ENCODE data around the gene FBXO38.

Gene FBXO38

GRCh38 chr5:148384380-148384737, 601 bp downstream of the FBXO38 start:
- DNase-seq, result no peak

GRCh38 chr5:148385094-148385493, 1.3 kb downstream of the FBXO38 start:
- no peak for DNase-seq

- no peak for DNase-seq
Observed at GRCh38 chr5:148386041-148386440, 2.3 kb downstream of the FBXO38 start.

GRCh38 chr5:148387325-148387724, 3.6 kb downstream of the FBXO38 start:
- no peak for DNase-seq

- DNase-seq, result no peak
Observed at GRCh38 chr5:148388696-148389095, 4.9 kb downstream of the FBXO38 start.

GRCh38 chr5:148390914-148391313, 7.2 kb downstream of the FBXO38 start:
- no peak for DNase-seq

GRCh38 chr5:148391422-148391821, 7.7 kb downstream of the FBXO38 start:
- no peak for DNase-seq

- DNase-seq, result no peak
Observed at GRCh38 chr5:148393390-148393741, 9.6 kb downstream of the FBXO38 start.

GRCh38 chr5:148394587-148395019, 10.8 kb downstream of the FBXO38 start:
- DNase-seq, result no peak

GRCh38 chr5:148395031-148395430, 11.3 kb downstream of the FBXO38 start:
- no peak for DNase-seq

- no peak for DNase-seq
Observed at GRCh38 chr5:148397968-148398595, 14.3 kb downstream of the FBXO38 start.

GRCh38 chr5:148398698-148399121, 15.0 kb downstream of the FBXO38 start:
- DNase-seq, result no peak

- no peak for DNase-seq
Observed at GRCh38 chr5:148401604-148402003, 17.8 kb downstream of the FBXO38 start.

GRCh38 chr5:148403344-148403743, 19.6 kb downstream of the FBXO38 start:
- DNase-seq, result no peak

- no peak for DNase-seq
Observed at GRCh38 chr5:148406406-148406805, 22.6 kb downstream of the FBXO38 start.

GRCh38 chr5:148408092-148408491, 24.3 kb downstream of the FBXO38 start:
- no peak for DNase-seq

- DNase-seq, result no peak
Observed at GRCh38 chr5:148412124-148412523, 28.4 kb downstream of the FBXO38 start.

- DNase-seq, result no peak
Observed at GRCh38 chr5:148414833-148415232, 31.1 kb downstream of the FBXO38 start.

GRCh38 chr5:148416416-148416815, 32.7 kb downstream of the FBXO38 start:
- no peak for DNase-seq

- no peak for DNase-seq
Observed at GRCh38 chr5:148416921-148417320, 33.2 kb downstream of the FBXO38 start.

GRCh38 chr5:148418511-148418910, 34.8 kb downstream of the FBXO38 start:
- DNase-seq, result no peak

- no peak for DNase-seq
Observed at GRCh38 chr5:148421661-148422060, 37.9 kb downstream of the FBXO38 start.

- no peak for DNase-seq
Observed at GRCh38 chr5:148425808-148426207, 42.0 kb downstream of the FBXO38 start.

GRCh38 chr5:148426514-148426913, 42.8 kb downstream of the FBXO38 start:
- DNase-seq, result no peak

- DNase-seq, result no peak
Observed at GRCh38 chr5:148427370-148428042, 43.7 kb downstream of the FBXO38 start.
